HG02870 (cell line): Measurements from ENCODE around the gene PRPF31.
A peak's percentile ranks its signal among the peaks of the same experiment; 100 is the strongest.

ENCODE experiments used
- ATAC-seq: cut with Tn5 transposase; IDR thresholded peaks from one replicate; pipeline ENCODE4 v1.9.1; 2021; ENCODE audit warnings: mild to moderate bottlenecking, moderate library complexity; ENCODE audit not compliant: unreplicated experiment

Gene PRPF31

DNA sequence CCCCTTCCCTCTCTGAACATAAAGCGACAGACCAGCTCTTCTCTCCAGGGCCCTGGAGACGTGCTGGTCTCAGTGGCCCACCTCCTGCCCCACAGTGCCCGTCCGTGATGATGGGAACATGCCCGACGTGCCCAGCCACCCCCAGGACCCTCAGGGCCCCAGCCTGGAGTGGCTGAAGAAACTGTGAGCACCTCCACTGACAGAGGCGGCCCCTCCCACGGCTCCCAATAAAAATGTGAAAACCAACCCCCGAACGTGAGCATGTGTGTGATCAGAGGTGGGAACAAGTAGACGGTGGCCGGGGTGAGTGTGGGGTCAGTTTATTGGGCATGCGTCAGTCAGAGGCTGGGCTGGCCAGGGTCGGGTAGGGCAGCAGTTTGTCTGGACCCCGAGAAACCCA lies 8.8 kb upstream of the PRPF31 start:
- ATAC-seq = no peak

DNA sequence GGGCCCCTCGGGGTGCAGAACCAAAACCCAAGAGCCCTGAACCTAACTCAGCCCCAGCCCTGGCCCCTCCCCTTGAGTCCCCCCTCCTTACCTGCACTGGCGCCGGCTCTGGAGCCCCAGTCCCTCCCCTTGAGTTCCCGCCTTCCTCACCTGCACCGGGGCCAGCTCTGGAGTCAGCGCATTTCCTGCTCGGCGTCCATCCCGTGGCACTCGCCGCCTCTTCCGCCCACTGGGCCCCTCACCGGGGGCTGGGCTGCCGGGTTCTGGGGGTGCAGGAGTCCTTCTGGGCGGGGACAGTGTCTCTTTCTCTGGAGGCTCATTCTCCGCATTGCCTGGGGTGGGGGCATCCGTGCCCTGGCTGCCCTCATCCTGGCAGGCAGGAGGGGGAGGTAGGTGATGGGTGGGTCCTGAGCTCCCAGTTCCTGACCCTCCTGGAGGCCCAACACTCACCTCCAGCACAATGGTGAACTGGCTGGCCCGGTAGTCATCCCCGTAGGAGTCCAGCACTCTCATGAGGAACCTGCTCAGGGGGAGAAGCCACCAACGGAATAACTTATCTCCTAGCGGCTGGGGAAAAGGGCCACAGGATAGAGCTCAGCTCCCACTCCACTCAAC lies 7.6 kb upstream of the PRPF31 start:
- ATAC-seq = no peak

DNA sequence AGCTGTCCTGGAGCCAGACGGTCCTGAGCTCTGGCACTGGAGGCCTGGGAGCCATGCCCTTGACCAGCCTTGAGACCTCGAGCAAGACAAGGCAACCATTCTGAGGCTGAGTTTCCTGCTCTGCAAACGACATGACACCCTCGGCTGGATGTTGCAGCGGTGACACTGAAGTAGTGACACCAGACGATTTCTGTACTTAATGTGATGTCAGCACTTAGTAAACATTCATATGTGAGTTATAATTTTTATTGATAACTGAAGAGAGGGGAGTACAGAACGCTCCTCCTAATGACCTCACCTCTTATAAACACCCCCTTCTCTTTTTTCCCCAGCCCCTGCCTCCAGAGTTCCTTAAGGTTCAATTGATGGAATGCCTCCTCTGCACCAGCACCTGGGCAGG lies 7.1 kb upstream of the PRPF31 start:
- ATAC-seq = no peak

DNA sequence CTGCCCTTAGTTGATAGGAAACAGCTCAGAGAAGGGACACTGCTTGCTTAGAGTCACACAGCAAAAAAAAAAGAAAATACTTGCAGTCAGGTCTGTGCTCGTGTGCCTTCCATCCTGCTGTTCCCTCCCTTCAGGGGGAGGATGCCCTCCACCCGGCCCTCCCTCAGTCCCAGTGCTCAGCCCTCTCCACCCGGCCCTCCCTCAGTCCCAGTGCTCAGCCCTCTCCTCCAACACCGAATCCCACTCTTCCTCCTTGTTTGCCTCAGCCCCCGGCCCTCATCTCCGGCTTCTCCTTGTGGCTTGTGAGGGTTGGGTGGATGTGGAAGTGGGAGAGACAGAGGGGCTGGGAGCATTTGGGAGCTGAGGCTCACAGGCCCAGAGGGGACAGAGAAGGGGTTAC lies 5.9 kb upstream of the PRPF31 start:
- no peak for ATAC-seq

DNA sequence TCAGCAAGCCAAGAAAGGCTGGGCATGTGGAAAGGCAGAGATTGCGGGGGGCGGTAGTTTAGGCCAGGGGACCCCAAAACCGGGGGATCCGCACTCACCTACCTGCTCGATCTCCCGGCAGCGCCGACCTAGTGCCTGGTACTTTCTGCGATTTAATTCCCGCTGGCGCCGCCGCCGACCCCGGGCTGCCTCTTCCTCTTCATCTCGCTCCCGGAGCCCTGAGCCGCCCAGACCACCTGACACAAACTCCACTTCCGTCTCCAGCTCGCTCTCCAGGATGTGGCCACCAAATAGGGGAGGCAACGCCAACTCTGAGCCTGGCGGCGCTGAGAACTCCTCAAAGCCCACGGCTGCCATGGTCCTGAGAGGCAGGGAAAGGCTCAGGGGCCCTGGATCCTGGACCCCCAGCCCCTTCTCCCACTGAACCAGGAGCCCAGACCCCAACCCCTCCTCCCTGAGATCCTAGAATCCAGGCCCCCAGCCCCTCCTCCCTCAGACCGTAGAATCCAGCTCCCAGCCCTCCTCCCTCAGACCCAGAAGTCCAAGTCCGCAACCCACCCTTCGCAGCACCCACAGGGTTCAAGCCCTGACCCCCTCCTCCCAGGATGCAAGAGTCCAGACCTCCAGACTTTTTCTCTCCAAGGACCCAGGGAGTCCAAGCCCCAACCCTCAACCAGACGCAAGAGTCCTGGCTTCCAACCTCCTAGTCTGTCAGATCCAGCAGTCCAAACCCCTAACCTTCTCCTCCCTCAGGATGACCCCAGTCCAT lies 1.0 kb upstream of the PRPF31 start:
- ATAC-seq = no peak

DNA sequence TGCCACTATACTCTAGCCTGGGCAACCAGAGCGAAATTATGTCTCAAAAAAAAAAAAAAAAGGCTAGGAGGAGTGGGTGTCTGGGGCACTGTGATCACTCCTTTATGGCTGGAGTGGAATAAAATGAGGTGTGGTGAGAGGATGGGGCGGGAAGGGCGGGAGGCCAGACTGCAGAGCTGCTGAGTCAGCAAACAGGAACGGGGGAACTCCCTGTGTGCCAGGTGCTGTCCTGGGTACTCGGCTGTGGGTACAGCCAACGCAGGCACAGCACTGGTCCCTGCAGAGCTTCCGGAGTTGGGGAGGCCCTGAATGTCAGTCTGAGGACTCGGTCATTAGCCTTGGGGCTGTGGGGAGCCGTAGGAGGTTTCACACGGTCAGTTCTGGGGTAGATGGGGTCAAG lies 5.7 kb downstream of the PRPF31 start:
- ATAC-seq = no peak

DNA sequence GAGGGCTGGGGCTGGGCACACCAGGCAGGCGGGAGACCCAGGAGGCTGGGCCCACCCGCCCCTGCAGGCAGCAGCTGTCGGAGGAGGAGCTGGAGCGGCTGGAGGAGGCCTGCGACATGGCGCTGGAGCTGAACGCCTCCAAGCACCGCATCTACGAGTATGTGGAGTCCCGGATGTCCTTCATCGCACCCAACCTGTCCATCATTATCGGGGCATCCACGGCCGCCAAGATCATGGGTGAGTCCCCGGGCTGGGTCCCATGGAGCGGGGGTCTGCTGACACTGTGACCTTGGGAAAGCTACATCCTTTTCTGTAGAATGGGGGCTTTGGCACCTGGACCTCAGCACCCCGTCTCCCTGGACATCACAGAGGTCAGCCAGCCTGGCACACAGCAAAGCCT lies 8.1 kb downstream of the PRPF31 start:
- no peak for ATAC-seq

DNA sequence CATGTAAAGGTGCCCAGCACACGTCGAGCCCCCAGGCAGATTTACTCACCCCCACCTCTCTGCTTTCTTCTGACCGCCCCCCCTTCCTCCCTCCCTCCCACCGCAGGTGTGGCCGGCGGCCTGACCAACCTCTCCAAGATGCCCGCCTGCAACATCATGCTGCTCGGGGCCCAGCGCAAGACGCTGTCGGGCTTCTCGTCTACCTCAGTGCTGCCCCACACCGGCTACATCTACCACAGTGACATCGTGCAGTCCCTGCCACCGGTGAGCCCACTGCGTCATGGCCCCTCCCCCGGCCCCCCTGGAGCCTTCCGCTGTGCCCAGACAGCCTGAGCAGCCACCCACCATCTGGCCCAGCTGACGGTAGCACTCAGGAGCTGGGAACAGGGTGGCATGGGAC lies 8.8 kb downstream of the PRPF31 start:
- ATAC-seq = no peak

DNA sequence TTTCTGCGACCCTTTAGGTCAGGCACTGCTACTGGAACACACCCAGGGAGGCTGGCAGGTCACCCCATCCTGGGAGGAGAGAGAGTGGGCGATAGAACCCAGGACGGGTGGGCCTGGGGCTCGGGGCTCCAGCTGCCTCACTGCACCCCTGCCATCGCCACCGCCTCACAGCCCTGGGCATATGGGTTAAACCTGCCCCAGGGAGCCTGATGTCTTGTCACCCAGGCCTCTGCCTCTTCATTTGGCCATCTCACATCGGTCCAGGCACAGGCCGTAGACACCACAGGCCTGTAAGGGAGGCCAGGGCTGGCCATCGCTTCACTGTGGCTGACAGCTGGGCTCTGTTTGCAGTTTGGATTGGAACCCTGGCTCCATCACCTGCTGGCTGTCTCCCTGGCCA lies 10.2 kb downstream of the PRPF31 start:
- no peak for ATAC-seq

DNA sequence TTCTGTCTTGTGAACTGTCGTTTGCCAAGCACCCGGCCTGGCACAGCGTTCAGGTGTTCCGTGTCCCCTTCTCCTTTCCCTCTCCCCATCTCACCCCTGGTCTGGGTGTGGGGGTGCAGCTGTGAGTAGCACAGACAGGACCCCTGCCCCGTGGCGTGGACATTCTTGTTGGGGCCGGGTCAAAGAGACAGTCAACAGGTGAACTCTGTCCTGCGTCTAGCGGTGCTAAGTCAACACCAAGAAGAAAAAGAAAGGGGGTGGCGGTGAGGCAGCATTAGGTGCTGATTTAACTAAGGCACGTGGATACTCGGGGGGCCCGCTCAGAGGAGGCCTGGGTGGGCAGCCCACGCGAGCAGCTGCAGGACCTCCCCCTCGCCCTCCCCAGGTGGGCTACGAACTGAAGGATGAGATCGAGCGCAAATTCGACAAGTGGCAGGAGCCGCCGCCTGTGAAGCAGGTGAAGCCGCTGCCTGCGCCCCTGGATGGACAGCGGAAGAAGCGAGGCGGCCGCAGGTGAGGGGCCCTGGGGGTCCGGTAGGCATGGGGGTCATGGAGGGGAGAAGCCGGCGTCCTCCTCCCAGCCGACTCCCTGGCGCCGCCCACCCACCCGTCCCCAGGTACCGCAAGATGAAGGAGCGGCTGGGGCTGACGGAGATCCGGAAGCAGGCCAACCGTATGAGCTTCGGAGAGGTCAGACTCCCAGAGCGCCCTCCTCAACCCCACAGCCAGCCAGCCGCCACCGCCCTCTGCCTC lies 12.3 kb downstream of the PRPF31 start:
- ATAC-seq = no peak

DNA sequence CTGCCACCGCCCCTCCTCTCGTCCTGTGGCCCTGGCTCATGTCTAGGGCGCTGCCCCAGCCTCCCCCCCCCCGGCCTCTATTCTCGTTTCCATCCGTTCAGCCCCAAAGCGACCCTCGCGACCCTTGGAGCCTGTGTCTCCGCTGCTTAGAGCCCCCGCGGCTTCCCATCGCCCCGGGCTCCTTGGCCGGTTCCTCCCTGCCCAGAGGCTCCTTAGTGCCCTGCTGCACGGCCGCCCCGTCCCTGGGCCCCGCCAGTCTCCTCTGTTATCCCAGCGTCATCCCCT lies 12.8 kb downstream of the PRPF31 start:
- no peak for ATAC-seq

DNA sequence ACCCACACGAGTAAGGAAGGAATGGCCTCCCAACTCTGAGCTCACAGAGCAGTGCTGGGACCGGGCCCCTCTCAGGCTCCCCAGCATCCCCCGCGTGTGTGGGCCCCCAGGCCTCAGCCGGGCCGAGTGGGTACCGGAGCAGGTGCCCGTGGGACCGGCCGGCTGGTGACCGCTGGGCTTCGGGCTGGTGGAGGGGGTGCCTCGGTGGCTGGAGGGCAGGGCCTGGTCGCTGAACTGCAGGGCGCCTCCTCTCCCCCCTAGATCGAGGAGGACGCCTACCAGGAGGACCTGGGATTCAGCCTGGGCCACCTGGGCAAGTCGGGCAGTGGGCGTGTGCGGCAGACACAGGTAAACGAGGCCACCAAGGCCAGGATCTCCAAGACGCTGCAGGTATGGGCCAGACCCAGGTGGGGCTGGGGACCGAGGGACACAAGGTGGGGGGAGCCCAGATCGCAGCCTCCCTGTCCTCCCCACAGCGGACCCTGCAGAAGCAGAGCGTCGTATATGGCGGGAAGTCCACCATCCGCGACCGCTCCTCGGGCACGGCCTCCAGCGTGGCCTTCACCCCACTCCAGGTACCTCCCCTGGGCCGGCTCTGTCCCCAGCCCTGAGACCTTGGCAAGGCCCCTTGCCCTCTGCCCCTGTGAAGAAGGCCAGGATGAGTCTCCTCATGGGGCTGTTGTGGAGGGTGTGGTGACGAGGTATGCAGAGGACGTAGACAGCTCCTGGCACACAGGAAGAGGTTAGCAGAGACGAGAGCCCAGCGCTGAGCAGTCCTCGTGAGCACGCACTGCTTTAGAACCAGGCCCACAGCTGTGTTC lies 13.5 kb downstream of the PRPF31 start:
- ATAC-seq = no peak

DNA sequence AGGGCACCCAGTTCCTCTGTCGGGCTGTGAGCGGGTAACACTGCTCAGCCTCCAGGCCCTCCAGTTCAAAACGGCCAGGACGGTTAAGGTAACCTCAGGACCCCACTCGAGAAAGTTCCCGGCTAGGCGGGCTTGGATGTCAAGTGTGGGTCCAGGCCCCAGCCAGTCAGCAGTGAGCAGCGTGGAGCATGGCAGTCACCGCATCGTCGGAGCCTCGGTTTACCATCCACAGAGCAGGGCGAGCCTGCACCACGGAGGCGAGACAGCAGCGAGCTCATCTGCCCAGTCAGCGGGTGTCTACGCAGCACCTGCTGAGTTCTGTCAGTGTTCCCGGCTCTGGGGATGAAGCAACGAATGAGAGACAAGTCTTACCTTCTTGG lies 14.1 kb downstream of the PRPF31 start:
- ATAC-seq = no peak

DNA sequence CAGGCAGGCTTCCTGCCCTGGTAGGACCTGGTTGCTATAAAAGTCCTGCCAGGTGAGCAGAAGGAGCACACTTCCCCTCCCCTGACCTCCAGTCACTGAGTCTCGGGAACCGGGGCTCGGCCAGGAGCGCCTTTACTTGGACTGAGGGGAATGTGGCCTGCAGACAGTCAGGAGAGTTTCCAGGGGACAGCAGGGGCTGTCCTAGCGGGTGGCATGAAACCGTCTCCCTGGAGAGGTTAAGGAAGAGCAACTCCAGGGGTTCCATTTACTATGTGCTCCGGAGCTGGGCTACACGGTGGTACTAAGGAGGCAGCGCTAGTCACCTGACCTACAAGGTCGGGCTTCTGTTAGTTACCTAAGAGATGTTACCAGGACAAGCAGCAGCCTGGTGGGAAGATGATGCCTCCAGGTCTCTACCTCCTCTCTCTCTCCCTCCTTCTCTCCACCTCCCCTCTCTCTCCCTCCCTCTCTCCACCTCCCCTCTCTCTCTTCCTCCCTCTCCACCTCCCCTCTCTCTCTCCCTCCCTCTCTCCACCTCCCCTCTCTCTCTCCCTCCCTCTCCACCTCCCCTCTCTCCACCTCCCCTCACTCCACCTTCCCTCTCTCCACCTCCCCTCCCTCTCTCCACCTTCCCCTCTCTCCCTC lies 17.9 kb downstream of the PRPF31 start:
- ATAC-seq = no peak

DNA sequence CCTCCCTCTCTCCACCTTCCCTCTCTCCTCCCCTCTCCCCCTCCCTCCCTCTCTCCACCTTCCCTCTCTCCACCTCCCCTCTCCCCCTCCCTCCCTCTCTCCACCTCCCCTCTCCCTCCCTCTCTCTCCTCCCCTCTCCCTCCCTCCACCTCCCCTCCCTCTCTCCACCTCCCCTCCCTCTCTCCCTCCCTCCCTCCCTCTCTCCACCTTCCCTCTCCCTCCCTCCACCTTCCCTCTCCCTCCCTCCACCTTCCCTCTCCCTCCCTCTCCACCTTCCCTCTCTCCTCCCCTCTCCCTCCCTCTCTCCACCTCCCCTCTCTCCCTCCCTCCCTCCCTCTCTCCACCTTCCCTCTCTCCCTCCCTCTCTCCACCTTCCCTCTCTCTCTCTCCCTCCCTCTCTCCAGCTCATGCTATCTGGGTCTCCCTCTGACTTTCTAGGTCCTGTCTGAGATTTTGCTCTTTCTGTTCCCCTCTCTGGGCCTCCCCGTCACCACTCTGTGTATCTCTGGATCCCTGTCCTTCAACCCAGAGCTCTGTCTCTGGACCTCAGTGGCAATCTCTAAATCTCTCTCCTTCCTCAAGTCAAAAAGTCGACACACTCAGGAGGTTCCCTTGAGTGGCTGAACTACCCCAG lies 18.5 kb downstream of the PRPF31 start:
- no peak for ATAC-seq

DNA sequence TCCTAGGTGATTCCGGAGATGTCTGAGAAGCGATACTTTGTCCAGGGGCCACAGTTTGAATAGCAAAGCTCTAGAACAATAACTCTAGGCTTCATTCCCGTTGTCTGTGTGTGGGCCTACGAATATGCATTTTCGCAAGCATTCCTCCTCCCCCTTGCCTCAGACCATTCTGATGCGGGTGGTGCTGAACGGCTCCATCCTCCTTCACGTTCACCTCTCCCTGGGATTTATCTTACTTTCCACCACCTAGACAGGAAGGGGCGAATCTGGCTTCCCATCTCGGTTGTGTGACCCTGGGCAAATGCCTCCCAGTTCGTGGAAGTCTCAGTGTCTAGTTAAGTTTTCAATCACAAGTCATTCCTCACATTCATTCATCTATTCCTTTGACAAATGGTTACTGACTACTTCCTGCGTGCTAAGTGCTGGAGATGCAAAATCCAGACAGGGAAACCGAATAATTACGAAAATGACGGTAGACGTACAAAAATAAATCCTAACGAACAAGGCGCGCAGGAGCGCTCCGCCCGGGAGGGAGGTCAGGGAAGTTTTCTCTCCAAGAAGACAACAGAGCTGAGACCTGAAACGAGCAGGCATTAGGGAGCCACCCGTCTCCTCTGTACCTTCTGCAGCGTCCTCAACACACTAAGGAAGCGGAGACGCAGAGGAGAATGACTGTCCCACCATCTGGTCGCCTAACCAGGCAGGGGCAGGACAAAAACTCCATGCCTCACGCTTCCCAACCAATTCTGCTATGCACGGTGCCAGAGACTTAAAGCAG lies 20.7 kb downstream of the PRPF31 start:
- no peak for ATAC-seq

DNA sequence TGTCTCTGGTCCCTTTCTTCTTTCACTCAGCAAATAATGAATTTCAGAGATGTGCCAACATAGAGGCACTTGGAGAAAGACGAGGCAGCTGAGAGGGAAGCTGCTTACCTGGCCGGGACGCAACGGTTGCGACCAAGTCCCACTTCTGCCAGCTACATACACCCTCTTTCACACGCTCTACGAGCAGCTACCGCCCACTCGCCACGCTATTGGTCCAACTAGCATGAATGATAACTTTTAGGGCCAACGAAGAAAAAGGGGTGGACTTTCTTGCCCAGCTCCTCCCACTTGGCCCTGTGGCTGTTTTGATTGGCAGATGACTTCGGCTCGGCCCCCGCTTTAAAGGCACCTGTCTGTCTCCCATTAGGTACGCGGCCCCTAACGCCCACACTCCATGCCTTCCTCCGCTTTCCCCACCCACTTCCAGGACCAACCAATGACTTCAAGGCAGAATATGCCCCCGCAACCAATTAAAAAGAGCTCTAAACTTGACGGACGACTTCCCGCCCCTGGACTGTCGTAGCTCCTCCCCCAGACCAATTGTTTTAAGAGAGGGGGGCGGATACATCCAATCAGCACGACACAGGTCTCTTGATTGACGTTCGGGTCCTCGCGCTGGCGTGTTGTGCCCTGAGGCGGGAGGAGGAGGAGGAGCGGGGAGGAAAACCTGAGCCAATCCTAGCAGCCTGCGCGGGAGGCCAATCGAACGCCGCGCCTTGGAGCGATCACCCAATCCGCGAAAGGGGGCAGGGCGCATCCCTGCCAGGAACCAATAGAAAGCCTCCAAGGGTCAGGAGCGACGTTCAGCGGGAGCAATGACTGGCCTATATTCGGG lies 21.5 kb downstream of the PRPF31 start:
- peak; percentile 75 for ATAC-seq

DNA sequence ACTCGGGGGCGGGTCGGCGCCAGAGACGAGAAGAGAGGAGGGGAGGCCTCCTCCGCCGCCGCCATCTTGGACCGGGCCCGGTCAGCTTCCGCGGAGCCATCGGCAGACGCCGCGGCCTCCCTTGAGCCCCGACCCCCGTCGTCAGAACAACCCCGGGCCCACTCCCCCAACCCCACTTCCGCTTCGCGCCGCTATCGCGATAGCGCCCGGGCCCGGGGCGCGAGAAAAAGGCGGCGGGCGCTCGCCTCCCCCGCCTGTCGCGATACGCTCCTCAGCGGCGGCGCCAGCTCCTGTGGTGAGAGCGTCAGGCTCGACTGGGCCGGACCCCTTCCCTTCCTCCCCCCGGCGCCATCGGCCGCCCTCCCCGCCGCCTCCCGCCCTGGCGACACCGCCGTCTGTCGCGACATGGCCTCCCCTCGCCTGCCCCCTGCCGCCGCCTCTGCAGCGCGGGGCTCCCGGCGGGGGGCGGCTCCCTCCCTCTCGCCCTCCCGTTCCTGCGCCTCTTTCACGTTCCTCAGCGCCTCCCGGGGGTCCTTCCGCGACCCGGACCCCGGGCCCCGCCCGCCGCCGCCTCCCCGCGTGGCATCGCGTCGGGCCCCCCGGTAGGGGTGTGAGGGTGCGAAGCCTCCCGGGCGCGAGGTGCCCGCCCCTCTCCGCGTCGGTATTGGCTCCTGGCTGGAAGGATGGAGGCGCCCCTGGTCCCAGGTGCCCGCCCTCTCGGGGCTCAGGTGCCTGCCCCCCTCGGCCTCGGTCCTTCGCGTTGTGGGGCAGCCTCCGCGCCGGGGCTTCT lies 22.3 kb downstream of the PRPF31 start, which contains the start of gene CNOT3:
Gene CNOT3, plus strand, starts transcription at position 64 of the 790 bp plus-strand sequence. CDS start 5,217 bp downstream, outside the sequence.
- ATAC-seq = no peak
